Thoracic aorta (tissue), 2 donors: Measurements from ENCODE around the gene PARVB. TPM values are rescaled to one million over a fixed set of nuclear protein-coding genes. Genes with fewer than 3 reads are reported as not detected.

Source experiments
- ATAC-seq: fragments of 150-250 bp; one replicate; pipeline ENCODE4 v1.8.0; 2017; ENCODE audit warnings: low read depth; ENCODE audit not compliant: insufficient number of reproducible peaks, low FRiP score
- DNase-seq: peaks from one replicate; pipeline ENCODE4 v3.0.0-alpha.2; 2020; ENCODE audit warnings: low spot score
- H3K27ac ChIP-seq, 2 donors: fragments of 200-600 bp; sonication (generic); 1 replicate in 1 of 2; 2 replicates in 1 of 2; pipeline ENCODE4 v1.5.1; 2016; ENCODE audit warnings: mild to moderate bottlenecking in 2 of 2, moderate library complexity in 2 of 2
- H3K27me3 ChIP-seq: fragments of 200-600 bp; sonication (generic); replicated peaks from 2 replicates; pipeline ENCODE4 v1.6.0; 2016; ENCODE audit warnings: mild to moderate bottlenecking; ENCODE audit not compliant: insufficient read depth
- H3K36me3 ChIP-seq: fragments of 200-600 bp; sonication (generic); one replicate; pipeline ENCODE4 v1.5.1; 2016
- H3K4me1 ChIP-seq, 2 donors: fragments of 200-600 bp; sonication (generic); 1 replicate in 1 of 2; 2 replicates in 1 of 2; pipeline versions ENCODE4 v1.5.1 to v1.6.0; 2016; ENCODE audit warnings: low read depth in 2 of 2, mild to moderate bottlenecking in 1 of 2; ENCODE audit not compliant: control insufficient read depth in 1 of 2
- H3K4me3 ChIP-seq: fragments of 200-600 bp; sonication (generic); 2 replicates; pipeline ENCODE4 v1.5.1; 2016; ENCODE audit warnings: mild to moderate bottlenecking
- H3K9me3 ChIP-seq: fragments of 200-600 bp; sonication (generic); 2 replicates; pipeline ENCODE4 v1.5.1; 2016
- total RNA-seq, 2 donors: library from RNA; depleted of rRNA; stranded (reverse); fragments of >200 nt; gene quantifications; one replicate each; pipeline versions ENCODE4 v1.1.0 to v1.2.3, GENCODE V29; 2016
- TF ChIP-seq, protein P1 (sequence below): fragments of 200-600 bp; sonication (generic); IDR thresholded peaks from one replicate; pipeline ENCODE4 v1.5.1; 2019; ENCODE audit warnings: antibody characterized with exemption

The PARVB gene
- total RNA-seq, 2 donors from 2014 or later: 15.3 to 17.2 TPM

DNA sequence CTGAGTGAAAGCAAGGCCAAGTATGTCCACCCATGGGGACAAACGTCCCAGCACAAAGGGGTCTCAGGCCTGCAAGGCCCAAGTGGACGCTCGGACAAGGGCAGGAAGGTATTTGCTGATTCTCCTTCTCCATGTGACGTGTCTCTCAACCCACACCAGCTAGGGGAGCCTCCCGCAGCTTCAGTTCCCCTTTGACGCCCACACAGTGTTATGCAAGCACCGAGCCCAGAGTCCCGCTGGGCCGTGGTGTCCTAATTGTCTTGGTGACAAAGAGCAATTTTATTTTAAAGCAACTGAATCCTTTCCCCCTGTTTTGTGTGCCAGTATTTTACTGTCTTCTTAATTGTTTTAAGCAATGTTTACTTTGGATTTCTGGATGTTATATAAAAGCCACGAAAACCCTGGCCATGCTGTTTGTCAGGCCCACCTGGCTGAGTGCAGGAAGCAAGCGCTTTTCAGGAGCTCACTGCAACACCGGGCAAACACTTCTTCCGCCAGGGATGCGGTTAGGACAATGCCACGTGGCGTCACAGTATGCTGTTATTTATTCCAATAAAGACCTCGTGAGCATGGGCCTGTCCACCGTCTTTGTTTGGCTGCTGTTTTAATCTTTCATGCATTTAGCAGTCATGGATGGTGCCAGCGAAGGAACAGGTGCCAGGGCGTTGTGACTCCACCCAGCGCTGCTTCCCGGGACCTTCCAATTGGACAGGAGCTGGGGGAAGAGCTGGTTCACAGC, 148.4 kb downstream of the PARVB start:
- Histone ChIP-seq H3K27me3 (no peaks in the 10 kb centered on the region), H3K27ac (peak overlapping the region in 1 of 2 donors; percentile 44), H3K9me3 (no peaks in the 10 kb centered on the region), H3K4me1 (no peaks in the 10 kb centered on the region), H3K4me3 (no peak overlapping the region), H3K36me3 (no peaks in the 10 kb centered on the region)
- ATAC-seq (no peak), DNase-seq (no peak)
- TF ChIP-seq, protein P1, sequence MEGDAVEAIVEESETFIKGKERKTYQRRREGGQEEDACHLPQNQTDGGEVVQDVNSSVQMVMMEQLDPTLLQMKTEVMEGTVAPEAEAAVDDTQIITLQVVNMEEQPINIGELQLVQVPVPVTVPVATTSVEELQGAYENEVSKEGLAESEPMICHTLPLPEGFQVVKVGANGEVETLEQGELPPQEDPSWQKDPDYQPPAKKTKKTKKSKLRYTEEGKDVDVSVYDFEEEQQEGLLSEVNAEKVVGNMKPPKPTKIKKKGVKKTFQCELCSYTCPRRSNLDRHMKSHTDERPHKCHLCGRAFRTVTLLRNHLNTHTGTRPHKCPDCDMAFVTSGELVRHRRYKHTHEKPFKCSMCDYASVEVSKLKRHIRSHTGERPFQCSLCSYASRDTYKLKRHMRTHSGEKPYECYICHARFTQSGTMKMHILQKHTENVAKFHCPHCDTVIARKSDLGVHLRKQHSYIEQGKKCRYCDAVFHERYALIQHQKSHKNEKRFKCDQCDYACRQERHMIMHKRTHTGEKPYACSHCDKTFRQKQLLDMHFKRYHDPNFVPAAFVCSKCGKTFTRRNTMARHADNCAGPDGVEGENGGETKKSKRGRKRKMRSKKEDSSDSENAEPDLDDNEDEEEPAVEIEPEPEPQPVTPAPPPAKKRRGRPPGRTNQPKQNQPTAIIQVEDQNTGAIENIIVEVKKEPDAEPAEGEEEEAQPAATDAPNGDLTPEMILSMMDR: no peak

DNA sequence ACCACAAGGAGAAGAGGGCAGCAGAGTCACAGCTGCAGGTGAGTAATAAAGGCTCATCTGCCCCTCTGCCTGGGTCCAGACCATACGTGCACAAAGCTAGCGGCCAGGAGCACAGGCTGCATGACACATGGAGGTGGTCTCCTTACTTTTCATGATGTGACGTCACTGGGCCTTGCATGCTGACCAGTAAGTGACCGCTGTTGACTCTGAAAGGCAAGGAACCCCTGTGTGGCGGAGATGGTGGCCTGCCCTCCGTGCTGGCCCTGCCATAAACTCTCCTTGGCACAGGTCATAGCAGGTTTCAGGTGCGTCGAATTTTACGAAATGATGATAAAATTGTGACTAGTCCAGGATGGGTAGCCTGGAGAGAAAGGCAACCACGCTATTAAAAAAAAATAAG, 149.1 kb downstream of the PARVB start:
- DNase-seq: no peak
- Histone ChIP-seq H3K36me3 (no peaks in the 10 kb centered on the region), H3K27ac (peak overlapping the region in 1 of 2 donors; percentile 44), H3K4me1 (no peaks in the 10 kb centered on the region), H3K27me3 (no peaks in the 10 kb centered on the region), H3K9me3 (no peaks in the 10 kb centered on the region), H3K4me3 (no peak overlapping the region)
- no peak for ATAC-seq
- TF ChIP-seq, protein P1: no peak

DNA sequence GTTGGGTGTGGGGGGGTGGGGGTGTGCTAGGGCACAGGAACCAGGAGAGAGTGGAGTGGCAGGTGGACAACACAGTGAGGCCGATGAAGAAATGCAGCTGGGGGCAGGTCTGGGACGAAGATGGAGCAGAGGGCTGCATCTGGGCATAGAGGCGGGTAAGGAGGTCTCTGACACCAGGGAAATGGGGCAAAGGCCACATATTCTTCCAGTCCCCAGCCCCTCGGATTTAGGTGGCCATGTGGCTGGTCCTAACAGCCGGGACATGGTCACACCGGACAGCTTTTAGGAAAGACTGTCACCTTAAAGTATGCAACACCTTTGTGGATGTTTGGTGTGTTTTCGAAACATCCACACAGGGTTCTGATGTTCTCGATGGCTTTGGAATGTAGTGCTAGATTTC, 151.6 kb downstream of the PARVB start:
- TF ChIP-seq, protein P1: no peak
- DNase-seq: no peak
- no peak for ATAC-seq

DNA sequence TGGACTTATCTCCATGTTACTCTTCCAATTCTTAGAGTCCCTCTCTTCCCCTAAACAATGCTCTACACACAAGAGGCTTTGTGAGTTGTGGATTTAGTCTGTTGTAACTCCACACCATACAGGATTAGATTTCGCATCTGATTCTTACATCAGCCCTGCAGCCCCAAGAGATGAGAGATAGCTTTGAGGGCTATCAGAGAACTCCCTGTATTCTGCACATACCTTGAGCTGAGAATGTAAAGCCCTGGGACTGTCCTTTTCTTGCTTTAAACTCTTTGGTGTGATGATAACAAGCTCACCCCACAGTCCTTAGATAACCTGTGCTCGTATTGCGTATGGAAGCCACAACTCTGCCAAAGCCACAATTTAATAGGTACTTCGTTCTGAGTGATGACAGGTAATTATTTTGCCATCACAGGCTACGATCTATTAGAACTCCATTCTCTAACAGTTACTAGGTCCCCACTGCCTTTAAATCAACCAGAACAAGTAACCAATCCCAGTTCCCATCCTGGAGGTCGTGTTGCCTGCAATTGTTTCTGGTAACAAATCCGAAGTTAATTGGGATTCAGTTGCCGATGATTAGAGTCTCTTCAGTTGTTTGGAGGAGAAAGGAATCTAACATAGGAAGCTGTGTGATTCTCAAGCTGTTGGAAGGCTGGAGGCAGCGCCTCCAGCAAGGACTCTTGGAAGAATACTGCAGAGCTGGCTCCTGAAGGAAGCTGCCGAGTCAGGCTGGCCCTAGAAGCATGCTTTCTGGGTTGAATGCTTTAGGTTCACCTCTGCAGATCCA, 155.3 kb downstream of the PARVB start:
- ATAC-seq (no peak), DNase-seq (no peak)
- no peak overlapping the region for H3K27ac ChIP-seq
- H3K4me3 ChIP-seq: no peak overlapping the region
- no peaks in the 10 kb centered on the region for H3K27me3 ChIP-seq
- no peaks in the 10 kb centered on the region for H3K36me3 ChIP-seq
- no peaks in the 10 kb centered on the region for H3K9me3 ChIP-seq
- TF ChIP-seq, protein P1: no peak
- H3K4me1 ChIP-seq: no peaks in the 10 kb centered on the region

More for the DNA sequence above, 151.6 kb downstream of the PARVB start:
- H3K36me3 ChIP-seq: no peaks in the 10 kb centered on the region
- H3K4me1 ChIP-seq: no peaks in the 10 kb centered on the region
- no peaks in the 10 kb centered on the region for H3K27me3 ChIP-seq
- H3K27ac ChIP-seq: no peak overlapping the region
- H3K4me3 ChIP-seq: no peak overlapping the region
- H3K9me3 ChIP-seq: no peaks in the 10 kb centered on the region

DNA sequence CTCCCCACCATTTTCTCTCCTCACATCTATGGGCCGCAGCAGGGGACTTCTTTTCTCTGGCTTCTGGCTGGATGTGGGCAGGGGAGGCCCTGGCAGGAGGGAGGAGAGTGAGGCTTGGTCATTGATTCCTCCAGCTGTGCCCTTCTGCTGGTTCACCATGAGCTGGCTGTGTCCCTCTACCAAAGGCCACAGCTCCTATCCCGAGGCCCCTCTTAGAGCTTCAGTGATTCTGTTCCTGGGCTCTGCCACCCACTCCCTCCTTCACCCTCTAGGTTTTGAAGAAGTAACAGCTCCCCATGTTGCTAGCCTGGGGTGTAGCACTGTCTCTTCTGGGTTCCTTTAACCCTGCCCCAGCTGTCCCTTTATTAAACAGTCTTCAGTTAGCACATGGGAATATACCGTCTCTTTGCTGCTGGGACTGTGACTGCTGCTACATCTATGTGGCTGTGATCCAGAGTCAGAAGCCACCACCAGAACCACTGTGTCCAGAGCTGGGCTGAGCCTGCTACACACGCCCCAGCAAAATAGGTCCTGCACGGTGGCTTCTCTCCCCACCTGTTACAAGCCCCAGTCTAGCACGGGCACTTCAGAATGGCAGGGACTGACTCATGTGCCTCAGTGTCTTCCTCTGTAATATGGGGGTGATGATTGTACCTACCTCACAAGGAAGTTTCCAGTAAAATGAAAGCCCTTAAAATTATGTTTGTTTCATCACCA, 156.0 kb downstream of the PARVB start:
- DNase-seq (no peak), ATAC-seq (no peak)
- H3K27me3 ChIP-seq: no peaks in the 10 kb centered on the region
- no peak overlapping the region for H3K4me3 ChIP-seq
- H3K4me1 ChIP-seq: no peaks in the 10 kb centered on the region
- no peaks in the 10 kb centered on the region for H3K36me3 ChIP-seq
- no peaks in the 10 kb centered on the region for H3K9me3 ChIP-seq
- TF ChIP-seq, protein P1: no peak
- H3K27ac ChIP-seq: no peak overlapping the region
